Testis (tissue), 2 donors: ENCODE results near the gene CHRNA7.

Source experiments
- POLR2A ChIP-seq: fragments of 450-650 bp; IDR thresholded peaks from one replicate; pipeline ENCODE4 v1.6.1; 2017; ENCODE audit warnings: antibody characterized with exemption, mild to moderate bottlenecking, moderate library complexity
- TF ChIP-seq, protein P1 (sequence below), 3 experiments: fragments of 450-650 bp in 2 of 3; fragments of 200-600 bp in 1 of 3; sonication (generic) in 1 of 3; IDR thresholded peaks; one replicate each; pipeline ENCODE4 v1.5.1; 2016 to 2019; ENCODE audit warnings: antibody characterized with exemption in 3 of 3, mild to moderate bottlenecking in 2 of 3, moderate library complexity in 1 of 3

DNA sequence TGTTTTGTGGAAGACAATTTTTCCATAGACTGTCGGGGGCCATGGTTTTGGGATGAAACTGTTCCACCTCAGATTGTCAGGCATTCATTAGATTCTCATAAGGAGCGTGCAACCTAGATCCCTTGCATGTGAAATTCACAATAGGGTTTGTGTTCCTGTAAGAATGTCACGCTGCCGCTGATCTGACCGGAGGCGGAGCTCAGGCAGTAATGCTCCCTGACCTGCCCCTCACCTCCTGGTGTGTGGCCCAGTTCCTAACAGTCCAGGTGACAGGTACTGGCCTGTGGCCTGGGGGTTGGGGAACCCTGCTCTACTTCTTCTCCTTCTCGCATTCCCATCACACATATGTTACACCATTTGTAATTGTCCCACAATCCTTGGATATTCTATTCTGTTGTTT lies 11.0 kb downstream of the CHRNA7 start:
- no peak for TF ChIP-seq POLR2A
- TF ChIP-seq, protein P1, sequence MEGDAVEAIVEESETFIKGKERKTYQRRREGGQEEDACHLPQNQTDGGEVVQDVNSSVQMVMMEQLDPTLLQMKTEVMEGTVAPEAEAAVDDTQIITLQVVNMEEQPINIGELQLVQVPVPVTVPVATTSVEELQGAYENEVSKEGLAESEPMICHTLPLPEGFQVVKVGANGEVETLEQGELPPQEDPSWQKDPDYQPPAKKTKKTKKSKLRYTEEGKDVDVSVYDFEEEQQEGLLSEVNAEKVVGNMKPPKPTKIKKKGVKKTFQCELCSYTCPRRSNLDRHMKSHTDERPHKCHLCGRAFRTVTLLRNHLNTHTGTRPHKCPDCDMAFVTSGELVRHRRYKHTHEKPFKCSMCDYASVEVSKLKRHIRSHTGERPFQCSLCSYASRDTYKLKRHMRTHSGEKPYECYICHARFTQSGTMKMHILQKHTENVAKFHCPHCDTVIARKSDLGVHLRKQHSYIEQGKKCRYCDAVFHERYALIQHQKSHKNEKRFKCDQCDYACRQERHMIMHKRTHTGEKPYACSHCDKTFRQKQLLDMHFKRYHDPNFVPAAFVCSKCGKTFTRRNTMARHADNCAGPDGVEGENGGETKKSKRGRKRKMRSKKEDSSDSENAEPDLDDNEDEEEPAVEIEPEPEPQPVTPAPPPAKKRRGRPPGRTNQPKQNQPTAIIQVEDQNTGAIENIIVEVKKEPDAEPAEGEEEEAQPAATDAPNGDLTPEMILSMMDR (IDR thresholded peaks at IDR 0.05), result no peak
